Measurements from ENCODE around the gene PPM1L. TPM values are rescaled to one million over a fixed set of nuclear protein-coding genes. Genes with fewer than 3 reads are reported as not detected.

Gene PPM1L
- total and polyA plus RNA-seq, 2 of the 13 experiments (the other 11 are each of a cell fraction or from before 2014, with no cell fraction given) = 0.22 to 1.4 TPM

- no peak for TF ChIP-seq TGIF2 (CRISPR knock-in tag; IDR thresholded peaks at IDR 0.05)
- no peak for TF ChIP-seq ATM (IDR thresholded peaks at IDR 0.05; ENCODE audit: borderline replicate concordance)
- TF ChIP-seq DBP (CRISPR knock-in tag; IDR thresholded peaks at IDR 0.05; ENCODE audit: not compliant biosample characterization) = no peak
- no peak for TF ChIP-seq ZNF703 (CRISPR knock-in tag; IDR thresholded peaks at IDR 0.05; ENCODE audit: borderline replicate concordance)
- no peak for TF ChIP-seq NFE2L2 (IDR thresholded peaks at IDR 0.05; ENCODE audit: low read length)
- TF ChIP-seq ZNF784 (CRISPR knock-in tag; IDR thresholded peaks at IDR 0.05; ENCODE audit: borderline replicate concordance) = no peak
Measured at GRCh38 chr3:160927620-160928019, 171.6 kb downstream of the PPM1L start (continued).

- Histone ChIP-seq H3K27me3 (ENCODE audit: control insufficient read depth in 1 of 2, insufficient read depth in 2 of 2, low read length in 2 of 2) (no peaks in the 10 kb centered on the region), H4K20me1 (ENCODE audit: insufficient read depth, low read length) (no peaks in the 10 kb centered on the region), H3K9ac (ENCODE audit: insufficient read depth, low read depth, low read length) (no peak overlapping the region), H3K4me1 (ENCODE audit: insufficient read depth, low read length) (no peaks in the 10 kb centered on the region), H3K27ac (ENCODE audit: extremely low read length, insufficient read depth, low read length) (no peak overlapping the region), H3K4me2 (ENCODE audit: low read depth, low read length) (no peak overlapping the region), H3K9me3 (ENCODE audit: low read length) (no peaks in the 10 kb centered on the region), H3K4me3 (replicated peaks in 1 of 3; ENCODE audit: insufficient read depth in 1 of 3, low read depth in 2 of 3, low read length in 3 of 3) (no peak overlapping the region), H2AFZ (ENCODE audit: low read length) (no peak overlapping the region), H3K79me2 (ENCODE audit: insufficient read depth, low read length) (no peaks in the 10 kb centered on the region), H3K36me3 (replicated peaks in 1 of 2; ENCODE audit: control insufficient read depth in 1 of 2, insufficient read depth in 2 of 2, low read length in 2 of 2) (no peaks in the 10 kb centered on the region)
- POLR2A ChIA-PET = no interaction called here
- ATAC-seq = peak; percentile 44; the same call in 2 of the 3 replicates
- intact Hi-C loops (cut with micrococcal nuclease; ENCODE audit: unreplicated experiment) (loop anchor here (5.0 to 10.0 kb wide), 2 partner anchors 221 to 347 kb away; no protein-coding TSS in a partner anchor), in situ Hi-C loops (cut with HindIII; ENCODE audit: extremely low pct_ligation_motif_present, low pct_unique_long_range_greater_than_20kb) (loop anchor here (10.0 kb wide), 2 partner anchors 347 to 497 kb away; no protein-coding TSS in a partner anchor)
- BruUV-seq (replicated peaks) = no TSS peak
- DNase-seq (ENCODE audit: low spot score) = no peak
- TF ChIP-seq HDAC1 (CRISPR knock-in tag; IDR thresholded peaks at IDR 0.05) (no peak), ZNF44 (CRISPR knock-in tag; IDR thresholded peaks at IDR 0.05) (0 out of 2 replicates have a peak, but pooled peaks have one; percentile 38)
- no peak for FAIRE-seq
- CTCF ChIA-PET (ENCODE audit: low intra/inter-chr PET ratio, low total read pairs) = no interaction called here
- 39% methylated on average over 5 of the region's 5 CpGs for WGBS (ENCODE audit: low lambda C conversion rate)
Measured at GRCh38 chr3:160928183-160928726, 172.2 kb downstream of the PPM1L start.

All from HepG2 (cell line).